HG02840 (cell line): ENCODE data around the gene SERTAD3.
A peak's percentile ranks its signal among the peaks of the same experiment; 100 is the strongest.
"Not testable (repeated sequence)": the region's sequence is repeated elsewhere in the genome, so short reads cannot be mapped to it uniquely, and the experiment has no call there.

Experiments
- ATAC-seq: cut with Tn5 transposase; IDR thresholded peaks from one replicate; pipeline ENCODE4 v1.9.1; 2021; ENCODE audit warnings: mild to moderate bottlenecking, moderate library complexity, moderate number of reproducible peaks; ENCODE audit not compliant: unreplicated experiment, low FRiP score

Gene SERTAD3

DNA sequence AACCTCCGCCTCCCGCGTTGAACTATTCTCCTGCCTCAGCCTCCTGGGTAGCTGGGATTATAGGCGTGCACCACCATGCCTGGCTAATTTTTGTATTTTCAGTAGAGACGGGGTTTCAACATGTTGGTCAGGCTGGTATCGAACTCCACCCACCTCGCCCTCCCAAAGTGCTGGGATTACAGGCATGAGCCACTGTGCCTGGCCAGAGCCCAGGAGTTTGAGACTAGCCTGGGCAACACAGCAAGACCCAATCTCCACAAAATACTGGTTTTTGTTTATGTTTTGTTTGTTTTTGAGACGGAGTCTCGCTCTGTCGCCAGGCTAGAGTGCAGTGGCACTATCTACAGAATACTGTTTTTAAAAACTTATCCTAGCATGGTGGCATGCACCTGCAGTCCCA, 13.9 kb downstream of the SERTAD3 start:
- not testable (repeated sequence) for ATAC-seq

GRCh38 chr19:40428197-40428596, 15.9 kb downstream of the SERTAD3 start:
- ATAC-seq = not testable (repeated sequence)

DNA sequence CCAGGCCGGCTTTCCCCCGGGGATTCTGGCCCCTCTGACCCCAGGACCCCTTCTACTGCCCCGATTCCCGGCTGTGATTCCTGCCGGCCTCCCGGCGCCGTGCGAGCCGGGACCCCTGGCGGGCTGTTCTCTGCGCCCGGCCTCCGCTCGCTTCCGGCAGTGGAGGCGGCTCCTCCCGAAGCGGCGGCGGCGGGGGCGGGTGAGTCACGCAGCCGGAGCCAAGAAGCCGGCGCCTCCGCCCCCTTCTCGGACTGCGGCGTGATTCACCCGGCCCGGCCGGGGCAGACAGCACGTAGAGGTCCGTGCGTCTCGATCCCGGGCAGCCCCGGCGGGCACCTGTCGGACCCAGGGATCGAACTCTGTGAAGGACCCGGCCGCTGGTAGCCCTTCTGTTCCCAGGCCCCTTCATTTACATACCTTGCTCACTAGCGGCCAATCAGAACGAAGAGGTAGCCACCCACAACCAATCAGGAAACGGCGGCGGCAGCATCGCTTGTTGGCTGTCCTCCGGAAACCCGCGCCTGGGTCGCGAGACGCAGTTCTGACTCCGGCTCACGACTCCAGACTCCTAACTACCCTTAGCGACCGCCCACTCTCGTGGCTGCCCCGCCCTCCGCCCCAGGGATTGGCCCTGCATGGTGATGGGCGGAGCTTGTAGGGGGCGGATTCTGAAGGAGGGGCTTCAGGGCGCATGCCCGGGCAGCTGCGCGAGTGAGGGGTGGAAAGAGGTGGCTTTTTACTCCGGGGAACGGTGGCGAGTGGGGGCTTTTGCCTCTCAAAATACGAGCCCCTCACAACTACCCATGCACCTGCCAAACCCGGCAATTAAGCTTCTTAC, 18.5 kb downstream of the SERTAD3 start, which contains the start of gene SERTAD1:
TSS of gene SERTAD1 (minus strand) at position 543 of the 838 bp plus-strand sequence. CDS start 2,446 bp downstream, outside the sequence.
- ATAC-seq = peak; percentile 85

DNA sequence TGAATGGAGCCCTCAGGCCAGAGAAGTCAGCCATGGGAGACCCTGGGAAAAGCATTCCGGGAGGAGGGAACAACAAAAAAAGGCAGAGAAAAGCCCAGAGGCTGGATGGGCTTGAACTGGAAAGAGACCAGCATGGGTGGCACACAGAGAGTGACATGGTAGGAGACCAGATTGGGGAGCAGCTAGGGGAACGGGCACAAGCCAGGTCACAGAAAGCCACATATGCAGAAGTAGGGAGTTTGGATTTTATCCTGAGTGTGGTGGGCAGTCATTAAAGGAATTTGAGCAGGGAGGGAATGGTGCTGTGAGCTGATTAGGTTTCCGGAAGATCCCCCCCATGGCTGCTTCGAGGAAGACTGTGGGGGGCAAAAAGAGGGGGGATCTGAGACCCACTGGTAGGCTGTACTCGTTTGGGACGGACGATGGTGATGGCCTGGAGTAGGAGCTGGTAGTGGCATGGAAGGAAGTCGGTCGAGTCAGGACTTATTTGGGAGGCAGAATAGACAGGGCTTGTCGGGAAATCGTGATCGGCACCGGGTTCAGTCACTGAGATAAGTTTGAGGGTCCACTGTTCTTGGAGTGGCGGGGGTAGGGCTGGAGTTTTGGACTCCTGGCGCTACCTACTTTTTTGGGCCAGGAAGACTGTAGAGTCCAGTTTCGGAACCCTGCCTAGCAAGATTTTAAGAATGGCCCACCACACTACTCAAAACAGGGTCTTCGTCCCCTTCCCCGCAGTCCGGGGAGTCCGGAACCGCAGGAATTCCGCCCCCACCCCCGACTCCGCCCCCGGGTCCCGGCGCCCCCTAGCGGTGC, 19.3 kb downstream of the SERTAD3 start:
- ATAC-seq = no peak

DNA sequence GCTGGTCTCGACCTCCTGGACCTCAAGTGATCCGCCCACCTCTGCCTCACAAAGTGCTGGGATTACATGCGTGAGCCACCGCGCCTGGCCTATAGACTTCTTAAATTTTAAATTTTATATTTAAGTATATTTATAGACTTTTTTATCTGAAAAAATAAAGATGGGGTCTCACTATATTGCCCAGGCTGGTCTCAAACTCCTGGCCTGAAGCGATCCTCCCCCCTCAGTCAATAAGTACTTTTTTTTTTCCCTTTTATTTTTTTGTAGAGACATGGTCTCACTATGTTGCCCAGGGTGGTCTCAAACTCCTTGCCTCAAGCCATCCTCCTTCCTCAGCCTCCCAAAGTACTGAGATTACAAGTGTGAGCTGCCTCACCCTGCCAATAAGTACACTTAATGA, 20.2 kb downstream of the SERTAD3 start:
- ATAC-seq = no peak

- ATAC-seq = no peak
These were observed 21.2 kb downstream of the SERTAD3 start for GRCh38 chr19:40422748-40423566.

- no peak for ATAC-seq
These were observed 22.0 kb downstream of the SERTAD3 start for GRCh38 chr19:40421993-40422747.

GRCh38 chr19:40420766-40421765, 23.1 kb downstream of the SERTAD3 start:
- no peak for ATAC-seq

DNA sequence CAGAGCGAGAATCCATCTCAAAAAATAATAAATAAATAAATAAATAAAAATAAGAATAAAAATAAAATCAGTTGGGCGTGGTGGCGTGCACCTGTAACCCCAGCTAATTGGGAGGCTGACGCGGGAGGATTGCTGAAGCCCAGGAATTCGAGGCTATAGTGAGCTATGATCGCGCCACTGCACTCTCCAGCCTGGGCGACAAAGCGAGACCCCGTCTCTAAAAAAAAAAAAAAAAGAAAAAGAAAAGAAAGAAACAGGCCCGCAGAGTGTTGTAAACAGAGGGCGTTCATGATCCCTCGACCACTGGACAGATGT, 23.7 kb downstream of the SERTAD3 start:
- ATAC-seq = no peak

DNA sequence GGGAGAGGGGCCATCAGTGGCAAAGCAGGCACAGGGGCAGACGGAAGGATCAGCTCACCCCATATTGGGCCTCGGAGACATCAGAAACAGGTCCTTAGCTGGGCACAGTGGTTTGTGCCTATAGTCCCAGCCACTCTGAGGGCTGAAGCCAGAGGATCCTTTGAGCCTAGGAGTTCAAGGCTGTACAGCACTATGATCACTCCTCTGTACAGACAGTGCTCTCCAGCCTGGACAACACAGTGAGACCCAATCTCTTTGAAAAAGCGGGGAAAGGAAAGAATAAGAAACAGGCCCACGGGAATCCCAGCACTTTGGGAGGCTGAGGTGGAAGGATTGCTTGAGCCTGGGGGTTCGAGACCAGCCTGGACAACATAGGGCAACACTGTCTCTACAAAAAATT, 24.4 kb downstream of the SERTAD3 start:
- ATAC-seq = no peak

DNA sequence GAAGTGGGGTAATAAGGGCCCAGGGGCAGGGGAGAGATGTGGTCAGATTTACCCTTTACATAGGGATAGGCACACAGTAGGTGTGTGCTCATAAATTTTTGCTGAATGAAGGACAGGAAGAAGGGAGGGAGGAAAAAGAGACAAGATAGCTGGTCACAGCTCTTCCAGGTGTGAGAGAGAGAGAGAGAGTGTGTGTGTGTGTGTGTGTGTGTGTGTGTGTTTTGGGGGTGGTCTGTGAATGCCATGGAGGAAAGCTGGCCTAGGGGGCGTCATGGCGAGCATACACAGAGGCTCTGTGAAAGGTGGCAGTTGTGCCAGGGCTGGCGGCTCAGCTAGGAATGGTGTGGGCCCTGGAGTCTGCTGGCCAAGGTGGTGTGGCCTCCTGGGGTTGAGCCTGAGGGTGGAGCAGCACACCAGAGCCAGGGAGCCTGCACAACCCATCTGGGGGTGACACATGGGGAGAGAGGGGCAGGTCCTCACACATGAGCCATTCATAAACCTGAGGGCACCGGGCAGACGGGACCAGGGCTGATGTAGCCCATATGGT, 25.0 kb downstream of the SERTAD3 start:
- no peak for ATAC-seq

DNA sequence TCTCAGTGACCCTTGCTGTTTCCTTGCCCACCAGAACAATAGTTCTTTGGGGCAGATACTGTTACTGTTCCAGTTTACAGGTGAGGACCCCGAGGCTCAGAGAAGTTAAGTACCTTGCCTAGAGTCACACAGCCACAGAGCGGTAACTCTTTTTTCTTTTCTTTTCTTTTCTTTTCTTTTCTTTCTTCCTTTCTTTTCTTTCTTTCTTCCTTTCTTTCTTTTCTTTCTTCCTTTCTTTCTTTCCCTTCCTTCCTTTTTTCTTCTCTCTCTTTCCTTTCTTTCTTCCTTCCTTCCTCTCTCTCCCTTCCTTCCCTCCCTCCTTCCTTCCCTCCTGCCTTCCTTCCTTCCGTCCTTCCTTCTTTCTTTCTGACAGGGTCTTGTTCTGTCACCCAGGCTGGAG, 26.1 kb downstream of the SERTAD3 start:
- ATAC-seq = no peak

- ATAC-seq = no peak
These were observed 26.5 kb downstream of the SERTAD3 start for GRCh38 chr19:40417643-40417981.

GRCh38 chr19:40416918-40417642, 27.1 kb downstream of the SERTAD3 start:
- ATAC-seq = no peak

- no peak for ATAC-seq
These were observed 28.4 kb downstream of the SERTAD3 start for GRCh38 chr19:40415768-40416167.

DNA sequence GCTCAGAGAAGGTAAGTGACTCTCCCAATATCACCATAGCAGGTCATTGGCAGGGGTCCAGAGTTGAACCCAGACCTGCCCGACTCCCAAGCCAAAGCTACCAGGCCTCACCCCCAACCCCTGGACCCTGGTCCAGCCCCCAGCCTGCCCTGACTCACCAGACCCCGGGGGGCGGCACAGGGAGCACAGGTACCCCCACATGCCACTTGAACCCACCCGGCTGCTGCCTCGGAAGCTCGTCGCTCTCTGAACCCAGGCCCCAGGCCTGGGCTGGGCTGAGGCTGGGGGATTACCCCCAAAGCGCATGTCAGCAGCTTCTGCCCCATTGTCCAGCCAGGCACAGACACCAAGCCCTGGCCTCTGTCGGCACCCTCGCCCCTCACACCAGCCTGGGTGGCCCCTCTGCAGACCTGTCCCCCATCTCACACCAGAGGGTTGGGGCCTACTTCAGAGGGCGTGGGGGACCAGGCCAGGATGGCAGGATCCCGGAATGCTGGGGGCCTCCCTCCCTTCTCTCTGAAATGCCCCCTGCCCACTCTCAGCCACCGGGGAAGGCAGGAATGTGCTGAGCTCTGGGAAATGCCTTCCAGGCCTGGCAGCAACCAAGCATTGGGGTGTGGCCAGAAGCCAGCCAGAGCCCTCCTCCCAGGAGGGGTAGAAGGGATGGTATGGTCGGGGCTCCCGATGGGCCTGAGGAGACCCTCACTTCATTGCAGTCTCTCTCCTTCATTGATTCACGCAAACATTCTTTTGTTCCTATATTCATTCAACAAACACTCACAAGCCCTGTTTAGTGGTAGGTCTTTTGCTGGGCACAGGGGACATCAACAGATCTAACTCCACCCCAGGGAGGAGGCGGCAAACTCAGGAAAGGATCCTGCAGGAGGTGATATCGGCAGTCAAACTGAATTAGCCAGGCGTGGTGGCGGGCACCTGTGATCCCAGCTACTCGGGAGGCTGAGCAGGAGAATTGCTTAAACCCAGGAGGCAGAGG, 29.3 kb downstream of the SERTAD3 start:
- ATAC-seq = no peak

- no peak for ATAC-seq
These were observed 30.8 kb downstream of the SERTAD3 start, which contains the start of gene PRX for GRCh38 chr19:40413291-40413845. TSS of gene PRX (minus strand) at chr19:40413378. CDS start at chr19:40407932, 5,446 bp downstream.
